ENCODE results near the gene MTG1.
"Not testable (repeated sequence)": the region's sequence is repeated elsewhere in the genome, so short reads cannot be mapped to it uniquely, and the experiment has no call there.

The MTG1 gene

DNA sequence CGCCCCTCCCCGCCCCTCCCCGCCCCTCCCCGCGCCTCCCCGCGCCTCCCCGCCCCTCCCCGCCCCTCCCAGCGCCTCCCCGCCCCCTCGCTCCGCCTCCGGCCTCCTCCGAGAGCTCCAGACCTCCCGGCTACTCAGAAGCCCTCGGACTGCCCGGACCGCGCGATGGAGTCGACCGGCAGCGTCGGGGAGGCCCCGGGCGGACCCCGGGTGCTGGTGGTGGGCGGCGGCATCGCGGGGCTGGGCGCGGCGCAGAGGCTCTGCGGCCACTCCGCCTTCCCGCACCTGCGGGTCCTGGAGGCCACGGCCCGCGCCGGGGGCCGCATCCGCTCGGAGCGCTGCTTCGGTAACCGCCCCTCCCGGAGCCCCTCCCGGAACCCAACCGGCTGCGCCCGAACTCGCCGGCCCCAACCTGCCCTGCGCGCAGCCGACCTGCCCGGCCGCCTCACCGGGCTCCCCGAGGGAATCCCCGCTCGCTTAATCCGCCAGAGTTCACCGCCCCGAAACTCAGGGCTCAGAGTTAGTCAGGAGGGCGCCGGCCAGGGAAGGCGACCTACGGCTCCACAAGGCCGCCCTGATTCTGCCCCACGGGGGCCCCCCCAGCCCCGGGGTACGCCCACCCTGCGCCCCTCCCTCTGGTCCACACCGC is 14.7 kb upstream of the MTG1 start, which contains the start of gene PAOX:
TSS of gene PAOX (plus strand) at position 111 of the 649 bp plus-strand sequence. CDS start at position 166, 55 bp downstream.
- no peak for DNase-seq

- no peak for DNase-seq
Measured at GRCh38 chr10:133379801-133380666, 13.9 kb upstream of the MTG1 start.

DNA sequence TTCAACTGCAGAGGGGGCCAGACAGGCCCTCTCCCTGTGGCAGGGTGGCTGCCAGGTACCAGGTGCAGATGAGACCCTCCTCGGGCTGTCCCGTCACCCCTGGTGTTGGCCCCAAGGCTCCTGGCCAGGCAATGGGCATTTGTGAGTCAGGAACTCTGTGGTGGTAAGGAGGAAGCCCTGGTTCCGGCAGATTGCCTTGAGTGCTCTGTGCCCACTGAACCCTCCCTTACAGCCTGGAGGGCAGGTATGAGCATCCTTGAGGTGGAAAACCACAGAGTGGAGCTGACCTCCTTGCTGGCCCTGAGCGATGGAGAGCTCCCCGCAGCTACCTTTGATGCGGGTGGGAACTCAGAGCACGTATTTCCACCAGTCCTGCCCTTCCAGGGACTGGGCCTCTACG is 12.9 kb upstream of the MTG1 start:
- no peak for DNase-seq

DNA sequence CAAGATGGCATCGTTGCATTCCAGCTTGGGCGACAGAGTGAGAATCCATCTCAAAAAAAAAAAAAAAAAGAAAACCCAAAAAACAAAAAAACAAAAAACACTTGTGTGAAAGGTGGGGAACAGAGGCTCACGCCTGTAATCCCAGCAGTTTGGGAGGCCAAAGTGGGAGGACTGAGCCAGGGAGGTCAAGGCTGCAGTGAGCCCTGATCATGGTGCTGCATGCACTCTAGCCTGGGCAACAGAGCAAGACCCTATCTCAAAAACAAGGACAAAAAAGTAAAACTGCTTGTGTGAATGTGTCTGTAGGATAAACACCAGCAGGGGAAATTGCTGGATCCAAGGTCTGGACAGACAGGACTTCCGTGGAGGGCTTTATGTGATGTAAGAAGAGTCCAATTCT is 10.4 kb upstream of the MTG1 start:
- no peak for DNase-seq

DNA sequence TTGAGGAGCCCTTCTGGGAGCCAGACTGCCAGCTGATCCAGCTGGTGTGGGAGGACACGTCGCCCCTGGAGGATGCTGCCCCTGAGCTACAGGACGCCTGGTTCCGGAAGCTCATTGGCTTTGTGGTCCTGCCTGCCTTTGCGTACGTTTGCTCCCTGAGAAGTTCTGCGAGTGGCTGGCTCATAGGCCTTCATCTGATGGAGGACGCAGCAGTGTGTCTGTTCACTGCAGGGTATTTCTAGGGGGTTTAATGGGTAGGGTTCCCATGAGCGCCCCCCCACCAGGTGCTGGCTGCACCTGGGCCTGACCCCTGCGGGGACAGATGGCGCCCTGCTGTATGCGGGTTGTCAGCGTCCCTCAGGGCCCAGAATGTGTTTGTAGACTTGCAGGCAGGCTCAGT is 9.9 kb upstream of the MTG1 start:
- DNase-seq, result no peak

GRCh38 chr10:133385214-133385613 is 8.7 kb upstream of the MTG1 start:
- DNase-seq, result no peak

DNA sequence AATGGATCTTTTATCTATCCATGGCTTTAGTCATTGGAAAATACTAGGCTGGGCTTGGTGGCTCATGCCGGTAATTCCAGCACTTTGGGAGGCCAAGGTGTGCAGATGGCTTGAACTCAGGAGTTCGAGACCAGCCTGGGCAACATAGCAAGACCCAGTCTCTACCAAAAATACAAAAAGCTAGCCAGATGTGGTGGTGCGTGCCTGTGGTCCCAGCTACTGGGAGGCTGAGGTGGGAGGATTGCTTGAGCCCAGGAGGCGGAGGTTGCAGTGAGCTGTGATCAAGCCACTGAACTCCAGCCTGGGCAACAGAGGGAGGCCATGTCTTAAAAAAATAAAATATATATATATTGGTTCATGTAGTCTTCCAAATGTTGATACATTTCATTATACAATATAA is 7.0 kb upstream of the MTG1 start:
- not testable (repeated sequence) for DNase-seq

GRCh38 chr10:133388236-133388972 is 5.6 kb upstream of the MTG1 start:
- DNase-seq, result no peak

DNA sequence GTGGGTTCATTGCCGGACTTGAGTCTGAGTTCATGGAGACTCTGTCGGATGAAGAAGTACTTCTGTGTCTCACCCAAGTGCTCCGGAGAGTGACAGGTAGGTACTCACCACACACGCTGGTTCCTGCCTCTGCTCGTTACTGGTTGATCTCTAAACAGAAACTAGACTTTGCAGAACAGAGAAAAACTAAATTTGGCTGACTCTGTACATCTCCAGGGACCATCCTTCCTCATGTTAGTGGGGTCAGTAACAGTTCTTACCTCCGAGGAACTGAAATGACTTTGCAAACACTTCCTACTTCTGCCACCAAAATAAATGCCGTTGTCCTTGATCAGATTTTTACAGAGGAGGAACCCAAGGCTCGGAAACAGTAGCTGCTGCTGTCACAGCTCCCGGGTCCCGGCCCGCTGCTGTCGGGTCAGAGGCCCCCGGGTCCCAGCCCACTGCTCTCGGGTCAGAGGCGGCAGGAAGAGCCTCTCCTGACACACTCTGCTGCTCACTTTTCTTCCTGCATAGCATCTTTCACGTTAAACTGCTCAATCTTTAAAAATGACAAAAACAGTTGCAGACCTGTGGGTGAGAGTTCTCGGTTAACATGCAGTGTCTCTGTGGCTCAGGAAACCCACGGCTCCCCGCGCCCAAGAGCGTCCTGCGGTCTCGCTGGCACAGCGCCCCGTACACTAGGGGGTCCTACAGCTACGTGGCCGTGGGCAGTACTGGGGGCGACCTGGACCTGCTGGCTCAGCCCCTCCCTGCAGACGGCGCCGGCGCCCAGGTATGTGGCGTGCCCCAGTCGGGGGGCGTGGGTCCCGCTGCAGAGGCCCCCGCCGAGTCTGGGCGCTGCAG is 4.8 kb upstream of the MTG1 start:
- no peak for DNase-seq

GRCh38 chr10:133390597-133391248 is 3.2 kb upstream of the MTG1 start:
- no peak for DNase-seq

DNA sequence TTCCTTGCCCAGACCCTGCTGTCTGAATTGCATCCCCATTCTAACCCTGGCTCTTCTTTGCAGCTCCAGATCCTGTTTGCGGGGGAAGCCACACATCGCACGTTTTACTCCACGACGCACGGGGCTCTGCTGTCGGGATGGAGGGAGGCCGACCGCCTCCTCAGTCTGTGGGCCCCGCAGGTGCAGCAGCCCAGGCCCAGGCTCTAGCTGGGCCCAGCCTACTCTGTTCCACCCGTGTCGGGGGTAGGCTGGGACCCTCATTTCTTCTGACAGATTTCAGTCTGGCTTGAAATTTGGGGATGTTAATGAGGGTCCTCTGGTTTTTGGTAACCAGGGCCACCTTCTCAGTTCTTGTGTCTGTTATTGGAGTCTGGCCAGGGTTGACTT is 2.7 kb upstream of the MTG1 start:
- DNase-seq, result no peak

DNA sequence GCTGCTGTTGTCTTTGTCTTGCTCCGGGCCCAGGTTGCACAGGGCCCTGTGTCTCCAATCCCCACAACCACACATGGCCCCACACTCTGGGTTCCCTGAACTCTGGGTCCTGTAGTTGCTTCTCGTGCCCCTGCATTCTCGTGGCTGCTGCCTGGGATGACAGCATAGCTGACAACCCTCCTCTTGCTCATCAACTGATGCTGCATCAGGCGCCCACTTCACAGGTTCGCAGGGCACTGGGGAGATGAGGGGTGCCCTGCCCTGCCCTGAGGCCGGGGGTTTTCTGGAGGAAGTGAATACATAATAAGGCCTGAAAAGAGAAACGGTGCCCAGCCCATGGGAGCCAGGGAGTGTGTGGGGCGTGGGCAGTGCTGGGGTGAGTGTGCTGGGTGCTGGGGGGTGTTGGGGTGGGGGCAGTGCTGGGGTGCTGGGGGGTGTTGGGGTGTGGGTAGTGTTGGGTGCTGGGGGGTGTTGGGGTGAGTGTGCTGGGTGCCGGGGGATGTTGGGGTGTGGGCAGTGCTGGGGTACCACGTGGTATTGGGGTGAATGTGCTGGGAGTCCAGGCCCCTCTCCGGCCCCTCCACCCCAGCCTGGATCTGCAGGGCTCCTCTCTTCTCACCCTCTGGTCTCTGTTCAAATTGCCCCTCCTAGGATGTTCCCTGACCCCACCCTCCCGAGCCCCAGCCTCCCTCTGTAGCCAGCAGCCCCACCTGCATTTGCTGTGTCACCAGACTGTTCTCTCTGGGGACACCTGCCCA is 2.0 kb upstream of the MTG1 start:
- no peak for DNase-seq

DNA sequence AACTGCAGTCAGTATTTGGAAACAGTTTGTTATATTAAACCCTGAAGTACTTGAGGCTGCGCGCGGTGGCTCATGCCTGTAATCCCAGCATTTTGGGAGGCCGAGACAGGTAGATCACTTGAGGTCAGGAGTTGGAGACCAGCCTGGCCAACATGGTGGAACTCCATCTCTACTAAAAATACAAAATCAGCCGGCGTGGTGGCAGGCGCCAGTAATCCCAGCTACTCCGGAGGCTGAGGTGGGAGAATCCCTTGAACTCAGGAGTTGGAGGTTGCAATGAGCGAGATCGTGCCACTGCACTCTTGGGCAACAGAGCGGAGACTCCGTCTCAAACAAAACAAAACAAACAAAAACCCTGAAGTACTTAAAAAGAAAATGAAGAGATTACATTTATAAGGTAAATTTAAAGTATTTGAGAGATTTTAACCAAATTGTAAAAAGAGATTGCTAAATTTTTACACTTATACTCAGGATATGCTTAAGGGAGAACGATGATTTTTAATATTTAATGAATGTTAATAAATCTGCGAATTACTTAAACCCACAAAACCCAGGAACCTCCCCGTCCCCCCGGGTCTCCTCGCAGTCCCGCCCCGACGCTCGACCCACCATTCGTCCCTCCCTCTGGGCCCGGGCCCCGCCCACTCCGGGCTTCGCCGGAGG is 425 bp upstream of the MTG1 start:
- DNase-seq, result no peak

DNA sequence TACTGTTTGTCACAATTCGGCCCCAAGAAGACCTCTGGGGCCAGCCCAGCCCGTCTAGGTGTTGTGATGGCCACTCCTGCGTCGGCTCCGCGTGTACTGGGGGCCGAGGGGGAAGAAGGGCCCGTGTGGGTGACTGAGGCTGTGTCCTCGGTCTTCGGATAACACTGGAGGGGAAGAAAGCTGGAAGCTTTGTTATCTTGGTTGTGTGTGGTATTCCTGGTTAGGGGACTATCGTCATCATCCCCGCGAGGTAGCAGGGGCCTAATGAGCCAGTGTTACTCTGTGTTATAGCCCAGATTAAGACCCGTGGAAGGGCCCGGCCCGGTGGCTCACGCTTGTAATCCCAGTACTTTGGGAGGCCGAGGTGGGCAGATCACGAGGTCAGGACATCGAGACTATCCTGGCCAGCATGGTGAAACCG is 854 bp downstream of the MTG1 start:
- no peak for DNase-seq

- no peak for DNase-seq
Measured at GRCh38 chr10:133396035-133396624, 2.2 kb downstream of the MTG1 start.

DNA sequence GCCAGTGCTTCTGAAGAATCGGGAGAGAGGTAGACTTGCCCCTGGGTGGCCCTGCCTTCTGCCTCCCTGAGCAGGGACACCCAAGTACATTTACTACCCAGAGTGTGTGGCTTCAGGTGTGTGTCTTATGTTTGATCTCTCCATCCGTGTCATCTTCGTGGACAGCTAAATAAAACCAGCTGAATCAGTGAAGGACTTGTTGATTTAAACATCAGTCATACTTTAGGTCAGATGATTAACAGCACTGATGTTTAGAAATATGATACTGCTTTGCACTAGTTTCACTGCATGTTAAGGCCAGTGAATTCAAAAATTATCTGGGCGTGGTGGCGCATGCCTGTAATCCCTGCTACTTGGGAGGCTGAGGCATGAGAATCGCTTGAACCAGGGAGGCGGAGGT is 4.0 kb downstream of the MTG1 start:
- no peak for DNase-seq

GRCh38 chr10:133399123-133399601 is 5.2 kb downstream of the MTG1 start:
- DNase-seq, result no peak

- no peak for DNase-seq
Measured at GRCh38 chr10:133400624-133401424, 6.9 kb downstream of the MTG1 start.

DNA sequence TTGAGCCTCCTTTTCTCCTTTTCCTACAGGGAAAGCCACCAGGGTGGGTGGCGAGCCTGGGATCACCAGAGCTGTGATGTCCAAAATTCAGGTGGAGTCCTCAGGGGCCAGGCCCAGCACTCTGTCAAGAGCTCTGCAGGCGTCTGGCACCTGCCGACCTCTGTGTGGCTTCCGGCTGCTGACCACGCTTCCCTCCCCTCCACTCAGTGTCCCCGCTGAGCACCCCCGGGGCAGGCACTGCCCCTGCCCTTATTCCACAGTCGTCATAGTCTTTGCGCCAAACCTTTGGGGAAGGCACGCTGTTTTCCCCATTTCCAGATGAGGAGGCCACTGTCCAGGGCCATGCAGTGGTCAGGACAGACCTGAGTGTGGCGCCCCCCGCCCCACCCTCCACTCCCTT is 7.5 kb downstream of the MTG1 start:
- DNase-seq, result no peak
